ENCODE results near the gene VAMP3.

Gene VAMP3

DNA sequence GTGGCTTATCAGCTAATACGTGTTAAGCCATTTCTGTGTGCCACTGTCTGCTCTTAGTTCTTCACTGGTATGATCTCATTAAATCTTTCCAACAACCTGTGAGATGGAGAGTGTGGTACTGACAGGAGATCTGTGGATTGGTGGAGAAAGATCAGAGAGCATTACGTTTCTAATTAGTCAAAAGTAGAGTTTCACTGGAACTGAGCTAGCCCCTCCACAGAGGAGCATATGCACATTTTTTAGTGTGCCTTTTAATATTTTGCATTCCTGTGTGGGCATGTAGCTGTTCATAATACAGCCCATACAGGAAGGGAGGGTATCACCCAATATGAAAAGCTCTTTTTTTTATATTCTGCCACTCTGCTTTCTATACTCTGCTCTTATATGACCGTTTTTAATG lies 50.2 kb downstream of the VAMP3 start:
- DNase-seq = no peak

GRCh38 chr1:7824701-7825100 lies 53.6 kb downstream of the VAMP3 start:
- DNase-seq = no peak

DNA sequence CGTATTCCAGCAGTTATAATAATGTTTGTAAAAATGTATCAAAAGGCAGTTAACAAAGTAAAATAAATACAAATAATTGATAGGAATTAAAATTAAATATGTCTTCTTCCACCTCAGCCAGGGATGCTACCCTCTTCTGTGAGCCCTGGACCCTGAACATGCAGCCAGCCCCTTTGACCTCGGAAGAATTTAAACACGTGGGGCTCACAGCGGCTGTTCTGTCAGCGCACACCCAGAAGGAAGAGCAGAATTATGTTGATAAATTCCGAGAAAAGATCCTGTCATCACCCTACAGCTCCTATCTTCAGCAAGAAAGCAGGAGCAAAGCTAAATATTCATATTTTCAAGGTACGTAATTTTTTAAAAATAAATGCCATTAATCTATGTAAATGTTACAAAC lies 55.3 kb downstream of the VAMP3 start:
- no peak for DNase-seq

- no peak for DNase-seq
Observed at GRCh38 chr1:7827126-7827955, 56.2 kb downstream of the VAMP3 start.
